Thyroid gland (tissue), 4 donors: ENCODE results near the gene SLC5A3. TPM values are rescaled to one million over a fixed set of nuclear protein-coding genes. Genes with fewer than 3 reads are reported as not detected.

Experiments
- DNase-seq, 2 donors: peaks; one replicate each; pipeline ENCODE4 v3.0.0-alpha.2; 2019
- H3K27ac ChIP-seq, 3 donors: fragments of 200-600 bp; sonication (generic); 1 replicate in 2 of 3; 2 replicates in 1 of 3; pipeline ENCODE4 v1.5.1; 2016 to 2019; ENCODE audit warnings: mild to moderate bottlenecking in 1 of 3, moderate library complexity in 1 of 3
- H3K27me3 ChIP-seq: fragments of 200-600 bp; sonication (generic); one replicate; pipeline ENCODE4 v1.5.1; 2019
- H3K36me3 ChIP-seq, 2 donors: fragments of 200-600 bp; sonication (generic); one replicate each; pipeline ENCODE4 v1.5.1; 2016 to 2019
- H3K4me1 ChIP-seq, 2 donors: fragments of 200-600 bp; sonication (generic); one replicate each; pipeline ENCODE4 v1.5.1; 2017 to 2019
- H3K4me3 ChIP-seq, 3 donors: fragments of 200-600 bp; sonication (generic); replicated peaks in 1 of 3; 1 replicate in 2 of 3; 2 replicates in 1 of 3; pipeline ENCODE4 v1.5.1; 2016; ENCODE audit warnings: mild to moderate bottlenecking in 1 of 3
- H3K9me3 ChIP-seq: fragments of 200-600 bp; sonication (generic); one replicate; pipeline ENCODE4 v1.5.1; 2017
- CTCF ChIP-seq, 6 experiments: fragments of 200-600 bp in 3 of 6; fragments of 450-650 bp in 3 of 6; sonication (generic) in 3 of 6; IDR thresholded peaks; one replicate each; pipeline ENCODE4 v1.5.1; 2016 to 2019; ENCODE audit warnings: antibody characterized with exemption in 6 of 6, mild to moderate bottlenecking in 2 of 6, inconsistent platforms in 1 of 6, moderate library complexity in 1 of 6
- POLR2A ChIP-seq, 2 donors: fragments of 450-650 bp; IDR thresholded peaks; one replicate each; pipeline ENCODE4 v1.6.1; 2017; ENCODE audit warnings: antibody characterized with exemption in 2 of 2, mild to moderate bottlenecking in 2 of 2, moderate library complexity in 1 of 2
- WGBS, 2 donors: methylation state at CpG; one replicate each; pipeline ENCODE4 v1.1.5; 2017; 5-methylcytosine and 5-hydroxymethylcytosine counted together
- intact Hi-C: fragments of 100-400 bp; cut with DNase I; formaldehyde crosslinking; loops from one replicate; pipeline ENCODE4 v1.15.1; 2023
- total RNA-seq, 4 donors: library from RNA; depleted of rRNA; stranded (reverse); fragments of >200 nt; gene quantifications; one replicate each; pipeline ENCODE4 v1.2.3, GENCODE V29; 2016

SLC5A3 gene
- total RNA-seq, 4 donors from 2014 or later, result 125 to 171 (median 161) TPM

DNA sequence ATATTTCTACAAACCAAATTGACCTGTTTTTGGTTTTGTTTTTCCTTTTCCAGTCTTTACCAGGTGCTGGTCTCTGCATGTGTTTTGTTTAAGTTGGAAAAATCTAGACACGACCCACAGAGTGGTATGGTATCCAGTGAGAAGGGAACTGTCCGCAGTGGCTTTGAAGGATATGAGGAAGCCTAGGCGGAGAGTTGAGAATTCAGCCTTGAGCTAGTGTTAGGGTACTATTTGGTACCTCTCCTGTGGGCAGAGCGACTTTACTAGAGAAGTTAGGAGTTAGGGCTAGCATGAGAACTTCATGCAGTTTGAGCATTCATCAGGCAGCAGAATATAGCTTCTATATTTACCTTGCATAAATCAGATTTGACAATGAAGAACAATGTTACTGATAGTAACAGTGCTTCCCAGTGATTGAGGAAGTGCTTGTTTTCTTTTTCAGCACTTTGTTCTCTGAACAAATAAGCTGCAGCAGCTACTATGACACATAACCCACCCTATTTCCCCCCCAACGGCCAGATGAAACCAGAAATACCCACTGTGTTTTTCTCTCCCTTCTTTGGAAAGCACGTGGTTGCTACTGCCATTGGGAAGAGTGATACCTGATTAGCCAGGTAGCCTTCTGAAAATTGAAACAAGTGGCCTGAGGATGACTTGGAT is 19.0 kb downstream of the SLC5A3 start:
- no peak for DNase-seq
- Histone ChIP-seq H3K27ac (no peak overlapping the region), H3K4me3 (no peak overlapping the region), H3K9me3 (no peaks in the 10 kb centered on the region), H3K27me3 (no peaks in the 10 kb centered on the region), H3K4me1 (peaks cover 14 to 24% of the 10 kb centered on the region in 2 donors), H3K36me3 (peaks cover 14 to 15% of the 10 kb centered on the region in 2 donors)
- TF ChIP-seq CTCF (IDR thresholded peaks at IDR 0.05) (no peak), POLR2A (IDR thresholded peaks at IDR 0.05) (no peak)
- WGBS, 2 donors, result 48 to 56% methylated on average over 6 of the region's 6 CpGs
- intact Hi-C loops, result no loop called here

- Histone ChIP-seq H3K27me3 (no peaks in the 10 kb centered on the region), H3K36me3 (peaks cover 14 to 15% of the 10 kb centered on the region in 2 donors), H3K4me3 (no peak overlapping the region), H3K4me1 (peaks cover 17 to 28% of the 10 kb centered on the region in 2 donors), H3K9me3 (no peaks in the 10 kb centered on the region), H3K27ac (no peak overlapping the region)
- TF ChIP-seq CTCF (IDR thresholded peaks at IDR 0.05) (no peak), POLR2A (IDR thresholded peaks at IDR 0.05) (no peak)
- intact Hi-C loops, result no loop called here
- WGBS, 2 donors, result 93% methylated on average over 3 of the region's 3 CpGs
- DNase-seq, result no peak
Observed at GRCh38 chr21:34093083-34093482, 19.7 kb downstream of the SLC5A3 start.

DNA sequence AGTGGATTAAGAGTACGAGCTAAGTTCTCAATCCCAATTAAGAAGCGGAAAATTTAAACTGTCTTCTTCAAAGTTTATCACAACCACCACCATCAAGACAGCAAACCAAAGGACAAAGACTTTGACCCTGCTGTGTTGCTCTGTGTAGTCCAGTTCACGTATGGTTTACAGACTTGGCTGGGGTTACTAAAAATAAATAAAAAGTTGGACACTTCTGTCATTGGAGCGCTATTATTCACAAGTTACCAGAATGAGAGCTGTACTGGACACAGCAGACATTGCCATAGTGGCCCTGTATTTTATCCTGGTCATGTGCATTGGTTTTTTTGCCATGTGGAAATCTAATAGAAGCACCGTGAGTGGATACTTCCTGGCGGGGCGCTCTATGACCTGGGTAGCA is 21.6 kb downstream of the SLC5A3 start:
- H3K4me3 ChIP-seq, result no peak overlapping the region
- DNase-seq, result no peak
- H3K36me3 ChIP-seq, result peaks cover 14 to 15% of the 10 kb centered on the region in 2 donors
- WGBS, 2 donors, result 90 to 93% methylated on average over 7 of the region's 7 CpGs
- H3K9me3 ChIP-seq, result no peaks in the 10 kb centered on the region
- H3K4me1 ChIP-seq, result peaks cover 26 to 33% of the 10 kb centered on the region in 2 donors
- intact Hi-C loops, result no loop called here
- no peak overlapping the region for H3K27ac ChIP-seq
- no peak for TF ChIP-seq CTCF (IDR thresholded peaks at IDR 0.05)
- no peak for TF ChIP-seq POLR2A (IDR thresholded peaks at IDR 0.05)
- no peaks in the 10 kb centered on the region for H3K27me3 ChIP-seq

GRCh38 chr21:34097442-34097841 is 24.1 kb downstream of the SLC5A3 start:
- H3K4me3 ChIP-seq, result no peak overlapping the region
- no peak for DNase-seq
- H3K36me3 ChIP-seq, result peaks cover 14 to 15% of the 10 kb centered on the region in 2 donors
- peaks cover 30 to 50% of the 10 kb centered on the region in 2 donors for H3K4me1 ChIP-seq
- intact Hi-C loops, result no loop called here
- TF ChIP-seq CTCF (IDR thresholded peaks at IDR 0.05) (no peak), POLR2A (IDR thresholded peaks at IDR 0.05) (no peak)
- no peaks in the 10 kb centered on the region for H3K9me3 ChIP-seq
- no peaks in the 10 kb centered on the region for H3K27me3 ChIP-seq
- 85 to 89% methylated on average over 2 of the region's 2 CpGs for WGBS, 2 donors
- H3K27ac ChIP-seq, result no peak overlapping the region

DNA sequence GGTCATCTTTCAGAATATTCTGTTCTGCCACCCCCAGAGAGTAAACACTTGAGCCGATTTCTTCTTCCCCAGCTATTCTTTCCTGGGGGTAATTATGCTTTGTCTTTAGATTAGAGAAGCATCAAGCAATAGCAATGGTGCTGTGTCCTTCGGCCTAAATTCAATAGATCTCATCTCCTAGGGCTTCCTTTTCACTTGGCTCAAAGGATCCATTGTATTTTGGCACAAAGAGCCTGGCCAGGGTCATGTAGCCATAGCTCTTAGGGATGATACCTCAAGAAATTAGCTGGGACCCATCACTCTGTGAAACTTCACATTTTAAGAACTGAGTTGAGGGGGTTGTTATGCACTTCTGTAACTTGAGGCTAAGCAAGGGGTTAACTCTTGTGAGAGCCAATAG is 27.0 kb downstream of the SLC5A3 start:
- TF ChIP-seq CTCF (IDR thresholded peaks at IDR 0.05) (no peak), POLR2A (IDR thresholded peaks at IDR 0.05) (no peak)
- peaks cover 8 to 11% of the 10 kb centered on the region in 2 donors for H3K36me3 ChIP-seq
- H3K27ac ChIP-seq, result no peak overlapping the region
- no peaks in the 10 kb centered on the region for H3K27me3 ChIP-seq
- DNase-seq, result no peak
- H3K9me3 ChIP-seq, result no peaks in the 10 kb centered on the region
- H3K4me1 ChIP-seq, result peaks cover 34 to 47% of the 10 kb centered on the region in 2 donors
- intact Hi-C loops, result no loop called here
- no peak overlapping the region for H3K4me3 ChIP-seq
- WGBS, 2 donors, result 79 to 88% methylated on average over 2 of the region's 2 CpGs
